Measurements from ENCODE around the gene GABRB2. TPM values are rescaled to one million over a fixed set of nuclear protein-coding genes. Genes with fewer than 3 reads are reported as not detected.

Gene GABRB2
- total RNA-seq, 2 experiments from 2014 or later = 1.4 to 5.1 TPM

GRCh38 chr5:161286066-161286655, 260.4 kb downstream of the GABRB2 start:
- no peak overlapping the region for H3K4me2 ChIP-seq (ENCODE audit: low read length)
- no TSS peak for BruUV-seq (replicated peaks)
- TF ChIP-seq CTCF (conservative IDR thresholded peaks at IDR 0.05; ENCODE audit: low read length) (no peak), EZH2phosphoT487 (IDR thresholded peaks at IDR 0.05; ENCODE audit: borderline replicate concordance, low read depth, low read length) (no peak)
- H4K20me1 ChIP-seq (ENCODE audit: insufficient read depth, low read length) = no peaks in the 10 kb centered on the region
- H2AFZ ChIP-seq (ENCODE audit: low read length) = no peak overlapping the region
- intact Hi-C loops (cut with micrococcal nuclease; ENCODE audit: unreplicated experiment) = no loop called here
- no peaks in the 10 kb centered on the region for H3K9me2 ChIP-seq (ENCODE audit: insufficient read depth, low read length)
- ChIA-PET CTCF (ENCODE audit: unreplicated experiment) (no interaction called here), POLR2A (no interaction called here)
- H3K27ac ChIP-seq (ENCODE audit: low read depth, low read length, poor library complexity, severe bottlenecking) = no peak overlapping the region
- H3K4me3 ChIP-seq (ENCODE audit: low read depth, low read length, poor library complexity, severe bottlenecking) = no peak overlapping the region
- H3K79me2 ChIP-seq (ENCODE audit: insufficient read depth, low read depth, low read length) = no peaks in the 10 kb centered on the region
- no peaks in the 10 kb centered on the region for H3K36me3 ChIP-seq (ENCODE audit: insufficient read depth, low read length)
- DNase-seq (ENCODE audit: low spot score) = no peak
- no peaks in the 10 kb centered on the region for H3K9me3 ChIP-seq (ENCODE audit: low read length)
- no peaks in the 10 kb centered on the region for H3K4me1 ChIP-seq (ENCODE audit: insufficient read depth, low read length, poor library complexity, severe bottlenecking)

DNA sequence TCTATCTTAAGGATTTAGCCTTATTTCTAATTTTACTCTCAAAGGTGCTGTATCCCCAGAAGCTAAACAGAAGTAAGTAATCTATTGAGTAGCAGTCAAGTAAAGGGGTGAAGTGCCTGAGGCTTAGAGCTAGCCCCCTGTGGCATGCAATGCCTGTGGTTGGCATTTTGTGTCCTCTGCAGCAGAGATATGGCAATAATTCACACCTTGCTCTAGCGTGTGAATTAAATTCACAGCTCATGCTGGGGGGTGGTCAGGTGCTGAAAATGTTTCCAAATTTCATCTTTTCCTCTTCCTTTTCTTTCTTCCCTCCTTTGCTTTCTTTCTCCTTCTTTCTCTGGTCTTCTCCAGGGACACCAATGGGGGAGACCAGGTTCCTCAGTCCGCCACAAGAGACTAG, 262.1 kb downstream of the GABRB2 start:
- POLR2A ChIA-PET = no interaction called here

More for the DNA sequence above, 262.1 kb downstream of the GABRB2 start:
- Histone ChIP-seq H3K9me3 (ENCODE audit: low read length) (no peaks in the 10 kb centered on the region), H3K9me2 (ENCODE audit: insufficient read depth, low read length) (no peaks in the 10 kb centered on the region), H2AFZ (ENCODE audit: low read length) (no peak overlapping the region), H3K4me2 (ENCODE audit: low read length) (no peak overlapping the region), H3K4me3 (ENCODE audit: low read depth, low read length, poor library complexity, severe bottlenecking) (no peak overlapping the region), H4K20me1 (ENCODE audit: insufficient read depth, low read length) (no peaks in the 10 kb centered on the region), H3K27ac (ENCODE audit: low read depth, low read length, poor library complexity, severe bottlenecking) (no peak overlapping the region), H3K36me3 (ENCODE audit: insufficient read depth, low read length) (no peaks in the 10 kb centered on the region), H3K79me2 (ENCODE audit: insufficient read depth, low read depth, low read length) (no peaks in the 10 kb centered on the region), H3K4me1 (ENCODE audit: insufficient read depth, low read length, poor library complexity, severe bottlenecking) (no peaks in the 10 kb centered on the region)
- CTCF ChIA-PET (ENCODE audit: unreplicated experiment) = no interaction called here
- intact Hi-C loops (cut with micrococcal nuclease; ENCODE audit: unreplicated experiment) = no loop called here
- no peak for DNase-seq (ENCODE audit: low spot score)
- TF ChIP-seq EZH2phosphoT487 (IDR thresholded peaks at IDR 0.05; ENCODE audit: borderline replicate concordance, low read depth, low read length) (no peak), CTCF (conservative IDR thresholded peaks at IDR 0.05; ENCODE audit: low read length) (no peak)
- BruUV-seq (replicated peaks) = no TSS peak
